GM18873 (cell line): ENCODE measurements around the gene KIRREL3.
"Not testable (repeated sequence)": the region's sequence is repeated elsewhere in the genome, so short reads cannot be mapped to it uniquely, and the experiment has no call there.

ENCODE experiments used
- ATAC-seq: cut with Tn5 transposase; IDR thresholded peaks from one replicate; pipeline ENCODE4 v1.9.1; 2021; ENCODE audit warnings: mild to moderate bottlenecking, moderate library complexity, moderate number of reproducible peaks; ENCODE audit not compliant: unreplicated experiment, low FRiP score

KIRREL3 gene

GRCh38 chr11:126959700-126960099 lies 40.9 kb downstream of the KIRREL3 start:
- ATAC-seq, result no peak

DNA sequence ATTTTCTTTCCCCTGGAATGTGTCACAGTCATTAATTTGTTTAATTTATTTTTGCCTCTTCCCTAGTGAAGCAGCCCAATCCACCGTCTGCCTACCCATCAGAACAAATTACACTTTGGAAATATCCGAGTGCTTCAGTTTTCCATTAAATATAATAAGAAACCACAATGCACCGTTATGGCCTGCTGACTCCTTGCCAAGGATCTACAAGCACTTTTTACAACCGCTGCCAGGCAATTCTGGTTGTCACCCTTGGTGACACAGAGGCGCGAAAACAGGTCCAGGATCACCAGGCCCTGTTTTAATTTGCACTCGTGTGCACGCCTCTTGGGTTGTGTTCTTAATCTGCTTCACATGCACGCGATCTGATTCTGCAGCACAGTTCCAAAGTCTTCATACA lies 43.9 kb downstream of the KIRREL3 start:
- no peak for ATAC-seq

DNA sequence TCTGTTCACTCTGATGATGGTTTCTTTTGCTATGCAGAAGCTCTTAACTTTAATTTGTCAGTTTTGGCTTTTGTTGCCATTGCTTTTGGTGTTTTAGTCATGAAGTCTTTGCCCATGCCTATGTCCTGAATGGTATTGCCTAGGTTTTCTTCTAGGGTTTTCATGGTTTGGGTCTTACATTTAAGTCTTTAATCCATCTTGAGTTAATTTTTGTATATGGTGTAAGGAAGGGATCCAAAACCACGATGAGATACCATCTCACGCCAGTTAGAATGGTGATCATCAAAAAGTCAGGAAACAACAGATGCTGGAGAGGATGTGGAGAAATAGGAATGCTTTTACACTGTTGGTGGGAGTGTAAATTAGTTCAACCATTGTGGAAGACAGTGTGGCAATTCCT lies 48.0 kb downstream of the KIRREL3 start:
- ATAC-seq, result not testable (repeated sequence)

DNA sequence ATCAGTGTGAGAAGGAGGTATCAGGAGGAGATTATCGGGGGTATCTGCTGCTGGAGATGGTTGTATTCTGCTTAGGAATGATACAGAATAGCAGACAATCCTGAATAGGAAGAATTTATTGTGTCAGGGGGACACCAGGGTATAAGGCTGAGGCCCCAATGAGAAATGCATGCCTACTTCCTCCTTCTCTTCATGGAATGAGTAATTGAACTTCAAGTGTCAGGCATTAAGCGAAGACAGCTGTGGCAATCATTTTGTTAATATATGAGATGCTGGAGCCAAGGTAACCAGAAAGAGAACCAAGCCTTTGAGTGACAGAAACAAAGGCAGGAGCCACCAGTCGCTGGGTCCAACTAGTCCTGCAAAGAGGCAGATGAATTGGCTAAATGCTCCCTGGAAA lies 49.1 kb downstream of the KIRREL3 start:
- ATAC-seq, result no peak

DNA sequence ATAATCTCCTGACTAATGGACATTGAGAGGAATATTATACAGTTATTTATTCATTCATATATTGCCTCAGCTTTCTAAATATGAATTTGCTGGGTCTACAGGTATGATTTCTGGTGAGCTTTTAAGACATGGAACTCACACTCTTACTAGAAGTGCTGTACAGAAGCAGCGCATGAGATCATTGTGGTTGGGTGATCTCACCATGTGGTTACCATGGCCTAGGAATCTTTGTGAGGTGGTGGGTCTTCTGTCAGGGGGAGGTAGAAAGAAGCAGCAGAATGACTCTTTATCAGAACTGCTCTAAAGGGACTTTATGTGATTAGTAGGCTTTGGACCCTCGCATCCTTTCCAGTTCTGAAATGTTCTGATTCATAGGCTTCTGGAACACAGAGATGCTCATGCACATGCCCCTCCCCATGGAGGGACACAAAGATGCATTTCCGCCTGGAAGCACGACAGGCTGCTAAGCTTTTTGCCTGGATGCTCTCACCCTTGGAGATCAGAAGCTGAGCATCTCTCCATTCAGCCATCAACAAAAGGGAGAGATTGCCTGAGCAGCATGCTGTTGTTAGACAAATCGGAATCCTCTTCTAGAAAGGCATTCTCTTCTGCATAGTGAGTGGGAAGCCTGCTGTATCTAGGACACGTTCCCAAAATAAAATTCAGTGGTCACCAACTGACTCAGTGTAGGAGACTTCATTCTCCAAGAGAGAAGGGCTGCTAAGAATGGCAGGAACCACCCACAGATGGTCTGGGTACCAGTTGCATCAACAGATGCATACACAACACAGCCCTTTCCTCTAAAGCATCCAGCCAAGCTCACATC lies 51.3 kb downstream of the KIRREL3 start:
- no peak for ATAC-seq

DNA sequence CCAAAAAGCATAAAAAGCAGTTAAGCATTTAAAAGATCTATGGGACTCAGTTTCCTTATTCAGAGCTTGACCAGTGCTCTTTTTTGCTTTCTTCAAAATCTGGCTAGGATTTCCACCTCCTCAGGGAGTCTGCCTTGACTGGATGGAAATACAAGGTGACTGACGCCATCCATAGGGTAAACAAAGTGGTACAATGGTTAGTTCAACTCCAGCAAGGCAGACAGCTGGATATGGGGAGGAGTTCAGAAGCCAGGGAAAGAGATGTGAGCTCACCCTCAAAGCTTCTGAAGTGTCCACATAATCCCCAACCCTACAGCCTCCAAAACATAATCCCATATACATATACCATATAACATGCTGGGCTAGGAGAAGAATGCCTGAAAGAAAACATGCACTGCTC lies 52.0 kb downstream of the KIRREL3 start:
- no peak for ATAC-seq

DNA sequence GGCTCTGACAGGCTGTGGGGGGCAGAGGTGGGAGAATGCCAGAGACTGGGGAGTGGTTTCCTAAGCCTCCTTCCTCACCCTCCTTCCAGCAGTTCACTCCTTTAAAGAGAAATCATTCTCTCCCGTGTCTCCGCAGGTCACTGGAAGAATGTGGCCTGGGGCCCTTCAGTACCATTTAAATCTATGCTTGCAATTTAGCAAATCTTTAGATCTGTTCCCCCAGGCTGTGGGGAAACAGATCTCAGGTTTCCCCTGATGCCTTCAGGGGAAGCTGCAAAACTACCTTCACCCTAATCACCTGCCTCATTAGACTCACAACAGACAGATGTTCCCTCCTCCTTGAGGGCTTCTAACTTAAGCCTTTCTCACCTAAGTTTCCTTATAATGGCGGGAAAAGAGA lies 55.3 kb downstream of the KIRREL3 start:
- no peak for ATAC-seq

GRCh38 chr11:126943316-126943715 lies 57.3 kb downstream of the KIRREL3 start:
- ATAC-seq, result no peak

GRCh38 chr11:126942146-126942545 lies 58.4 kb downstream of the KIRREL3 start:
- no peak for ATAC-seq

DNA sequence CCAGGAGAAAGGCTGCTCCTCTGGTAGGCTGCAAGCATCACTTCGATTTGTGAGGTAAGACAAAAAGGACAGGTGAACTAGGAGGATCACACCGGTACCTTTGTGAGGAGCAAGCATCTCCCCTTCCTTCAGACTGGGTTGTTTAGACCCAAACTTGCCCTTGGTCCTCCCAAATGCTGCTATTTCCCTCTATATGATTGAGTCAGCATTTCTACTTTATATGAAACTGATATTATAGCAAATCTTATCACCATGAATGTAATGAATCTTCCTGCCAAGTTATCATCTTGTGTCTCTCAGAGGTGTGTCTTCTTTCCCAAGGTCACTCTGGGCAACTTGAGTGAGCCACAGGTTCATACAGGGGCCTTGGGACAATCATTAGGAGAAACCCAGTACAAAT lies 61.0 kb downstream of the KIRREL3 start:
- no peak for ATAC-seq

GRCh38 chr11:126938718-126939117 lies 61.9 kb downstream of the KIRREL3 start:
- ATAC-seq, result no peak

GRCh38 chr11:126930091-126930841 lies 70.3 kb downstream of the KIRREL3 start:
- no peak for ATAC-seq

DNA sequence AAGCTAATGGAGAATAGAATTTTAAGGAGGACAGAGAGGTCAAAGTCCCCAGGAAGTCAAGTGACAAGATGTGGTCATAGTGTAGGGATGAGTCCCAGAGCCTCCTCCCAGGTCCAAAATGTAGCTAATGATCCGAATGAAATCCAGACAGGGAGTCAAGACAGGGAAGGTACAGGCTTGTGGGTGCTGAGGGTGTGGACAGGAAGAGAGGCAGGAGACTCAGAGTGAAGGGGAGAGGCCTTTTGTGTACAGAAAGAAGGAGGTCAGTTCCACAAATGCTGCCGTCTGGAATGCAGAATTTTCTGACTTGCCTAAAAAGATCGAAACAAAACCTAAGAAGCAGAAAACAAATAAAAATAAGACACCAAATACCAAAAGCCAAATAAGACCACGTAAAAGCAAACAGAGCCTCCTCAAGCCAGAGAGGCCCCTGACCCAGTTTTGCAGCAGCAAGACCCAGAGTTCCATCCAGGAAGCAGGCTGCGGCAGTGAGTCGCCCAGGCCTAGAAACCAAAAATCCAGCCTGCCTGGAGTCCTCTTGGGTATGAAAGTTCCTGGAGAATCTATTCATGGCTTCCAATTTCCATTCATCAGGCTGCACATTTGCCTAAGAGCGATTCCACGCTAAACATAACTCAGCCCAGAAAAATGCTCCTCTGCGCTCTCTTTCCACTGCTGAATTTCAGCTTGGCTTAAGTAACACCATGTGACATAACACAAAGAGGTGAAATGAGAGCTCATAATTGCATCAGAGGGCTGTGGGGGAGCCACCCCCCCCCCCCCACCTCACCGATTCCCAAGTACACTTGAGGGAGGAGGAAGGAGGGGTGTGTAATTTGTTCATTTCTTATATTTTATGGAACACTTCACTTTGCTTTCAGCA lies 71.2 kb downstream of the KIRREL3 start:
- no peak for ATAC-seq

DNA sequence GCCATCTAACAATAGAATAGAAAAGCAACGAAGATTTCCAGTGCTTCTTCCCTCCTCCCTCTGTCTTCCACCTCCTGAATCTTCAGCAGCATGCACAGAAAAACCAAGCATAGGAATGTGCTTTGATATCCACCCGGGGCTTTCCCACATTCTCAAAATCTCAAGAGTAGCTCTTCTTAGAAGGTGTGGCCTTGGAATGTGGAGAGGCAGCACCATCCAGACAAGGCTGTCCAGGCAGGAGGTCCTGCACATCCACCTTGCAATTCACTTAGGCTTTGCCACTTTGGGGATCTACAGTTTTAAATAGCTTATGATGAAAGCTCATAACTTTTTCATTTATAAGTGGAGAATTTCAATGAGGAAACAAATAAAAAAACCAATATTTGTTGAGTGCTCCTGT lies 72.9 kb downstream of the KIRREL3 start:
- ATAC-seq, result no peak

GRCh38 chr11:126926376-126926791 lies 74.2 kb downstream of the KIRREL3 start:
- no peak for ATAC-seq

GRCh38 chr11:126925321-126926093 lies 75.1 kb downstream of the KIRREL3 start:
- no peak for ATAC-seq

GRCh38 chr11:126924376-126925040 lies 76.1 kb downstream of the KIRREL3 start:
- no peak for ATAC-seq

DNA sequence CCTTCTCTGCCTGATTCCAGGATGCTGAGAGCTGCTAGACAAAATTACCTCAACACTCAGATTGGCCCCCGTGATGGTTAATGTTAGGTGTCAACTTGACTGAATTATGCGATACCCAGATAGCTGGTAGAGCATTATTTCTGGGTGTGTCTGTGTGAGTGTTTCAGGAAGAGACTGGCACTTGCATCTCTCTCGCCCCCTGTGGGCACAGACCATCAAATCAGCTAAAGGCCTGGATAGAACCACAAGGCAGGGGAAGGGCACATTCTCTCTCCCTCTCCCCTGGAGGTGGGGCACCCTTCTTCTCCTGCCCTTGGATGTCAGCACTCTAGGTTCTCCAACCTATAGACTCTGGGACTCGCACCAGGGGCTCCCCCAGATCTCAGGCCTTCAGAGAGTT lies 79.7 kb downstream of the KIRREL3 start:
- ATAC-seq, result no peak

GRCh38 chr11:126919147-126919823 lies 81.3 kb downstream of the KIRREL3 start:
- no peak for ATAC-seq
